NCI-H82 (cell line): Measurements from ENCODE around the gene PEPD.

Experiments
- DNase-seq: peaks from one replicate; lab custom pipeline; 2025; lab: John Stamatoyannopoulos, UW

PEPD gene

DNA sequence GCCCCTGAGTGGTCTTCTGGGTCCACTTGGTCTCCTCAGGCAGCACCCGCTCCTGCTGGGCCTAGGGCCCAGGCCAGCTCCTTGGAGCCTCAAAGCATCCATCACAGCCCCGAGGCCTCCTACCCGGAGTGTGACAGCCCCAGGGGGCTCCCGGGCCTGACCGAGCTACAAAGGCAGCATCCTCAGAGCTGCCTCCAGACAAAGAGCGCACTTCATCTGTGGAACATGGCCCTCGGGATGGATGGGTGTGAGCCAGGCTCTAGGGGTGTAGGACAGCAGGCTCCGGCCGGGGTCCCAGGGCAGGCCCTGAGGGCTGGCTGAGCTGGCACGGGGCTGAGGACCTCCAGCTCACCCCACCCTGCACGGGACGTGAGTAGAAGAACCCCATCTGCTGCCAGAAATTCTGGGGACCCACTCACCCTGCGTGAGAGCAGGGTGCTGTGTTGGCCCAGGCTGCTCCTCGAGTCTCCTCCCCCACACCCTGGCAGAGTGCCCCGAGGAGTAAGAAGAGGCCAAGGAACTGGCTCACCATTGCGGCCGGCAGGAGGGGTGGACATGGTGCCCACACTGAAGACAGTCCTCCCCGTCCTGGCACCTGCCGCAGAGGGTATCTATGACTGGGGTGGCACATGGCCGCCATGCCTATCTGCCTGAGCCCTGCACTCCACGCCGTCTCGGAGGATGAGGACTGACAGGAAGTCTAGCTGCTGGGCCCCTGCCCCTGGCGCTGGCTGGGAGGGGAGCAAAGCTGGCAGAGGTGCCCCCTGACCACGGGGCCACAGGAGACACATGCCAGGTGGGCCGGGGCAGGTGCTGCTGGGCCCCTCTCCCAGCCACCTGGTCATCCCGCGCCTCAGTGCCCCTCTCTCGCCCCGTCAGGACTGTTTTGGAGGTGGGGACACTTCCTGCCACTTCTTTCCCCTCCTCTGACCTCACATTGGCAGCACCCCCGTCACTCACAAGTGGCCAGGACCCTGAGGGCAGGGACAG lies 125.7 kb downstream of the PEPD start:
- DNase-seq, result no peak

DNA sequence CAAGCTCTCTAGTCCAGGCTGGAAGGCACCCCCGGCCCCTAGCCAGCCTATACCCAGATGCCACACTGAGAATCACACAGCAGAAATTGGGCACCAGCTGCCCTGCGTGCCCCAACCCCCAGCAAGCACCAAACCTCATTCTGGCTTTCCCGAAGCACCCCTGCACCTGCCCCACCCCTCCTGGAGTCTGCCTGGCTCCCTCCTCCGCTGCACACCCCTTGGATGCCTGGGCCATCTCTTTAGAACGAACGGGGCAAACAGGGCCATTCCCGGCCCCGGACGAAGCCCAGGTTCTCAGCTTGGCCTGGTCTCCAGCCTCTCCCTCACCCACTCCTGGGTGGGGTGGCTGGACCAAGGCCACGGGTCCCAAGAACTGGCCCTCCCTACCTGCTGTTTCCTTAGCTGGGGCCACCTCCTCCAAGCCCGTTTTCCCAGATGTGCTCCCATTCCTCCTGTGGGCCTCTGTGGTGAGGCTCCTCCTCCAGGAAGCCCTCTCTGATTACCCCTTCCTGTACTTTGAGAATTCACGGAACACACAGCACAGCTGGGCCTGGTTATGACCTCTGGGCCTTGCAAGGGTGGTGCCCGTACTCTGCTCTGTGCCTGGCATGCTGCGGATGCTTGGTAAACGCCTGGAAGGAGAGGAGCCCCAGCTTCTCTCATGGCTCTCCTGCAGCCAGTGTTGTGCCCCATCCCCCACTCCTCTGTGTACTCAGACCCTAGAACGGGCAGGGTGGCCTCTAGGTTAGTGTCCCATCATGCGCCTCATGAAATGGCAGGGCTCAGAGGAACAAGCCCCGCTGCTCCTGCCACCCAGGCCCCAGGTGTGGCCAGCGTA lies 126.6 kb downstream of the PEPD start:
- no peak for DNase-seq

DNA sequence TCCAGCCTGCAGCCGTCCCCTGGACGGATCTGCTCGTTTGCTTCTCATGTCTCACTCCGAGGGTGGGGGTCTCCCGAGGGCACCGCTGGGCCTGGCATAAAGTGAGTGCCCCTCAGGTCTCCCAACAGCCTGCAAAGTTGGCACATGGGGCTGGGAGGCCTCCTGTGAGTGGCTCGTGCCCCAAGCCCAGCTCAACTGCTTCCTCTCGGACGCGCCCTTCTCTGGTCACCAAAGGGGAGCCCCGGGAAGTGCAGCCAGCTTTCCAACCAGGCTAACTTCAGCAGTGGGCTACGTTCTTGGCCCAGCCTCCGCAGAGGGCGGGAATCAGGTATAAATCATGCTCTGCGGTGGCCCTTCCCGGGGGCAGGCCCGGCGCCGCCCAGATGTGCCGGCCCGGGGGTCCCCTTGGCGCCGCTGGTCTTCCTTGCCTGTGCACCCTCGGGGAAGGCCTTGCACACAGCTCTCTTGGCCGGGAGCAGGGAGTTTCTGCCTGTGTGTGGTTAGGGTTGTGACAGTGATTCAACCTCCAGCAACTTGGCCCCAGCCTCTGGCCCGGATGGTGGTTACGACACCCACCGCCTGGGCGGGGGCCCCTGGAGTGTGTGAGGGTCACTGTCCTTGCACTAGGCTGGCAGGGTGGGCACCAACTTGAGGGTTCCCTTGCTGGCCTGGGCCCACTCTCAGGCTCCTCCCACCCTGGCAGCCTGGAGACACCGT lies 127.4 kb downstream of the PEPD start:
- DNase-seq, result no peak

DNA sequence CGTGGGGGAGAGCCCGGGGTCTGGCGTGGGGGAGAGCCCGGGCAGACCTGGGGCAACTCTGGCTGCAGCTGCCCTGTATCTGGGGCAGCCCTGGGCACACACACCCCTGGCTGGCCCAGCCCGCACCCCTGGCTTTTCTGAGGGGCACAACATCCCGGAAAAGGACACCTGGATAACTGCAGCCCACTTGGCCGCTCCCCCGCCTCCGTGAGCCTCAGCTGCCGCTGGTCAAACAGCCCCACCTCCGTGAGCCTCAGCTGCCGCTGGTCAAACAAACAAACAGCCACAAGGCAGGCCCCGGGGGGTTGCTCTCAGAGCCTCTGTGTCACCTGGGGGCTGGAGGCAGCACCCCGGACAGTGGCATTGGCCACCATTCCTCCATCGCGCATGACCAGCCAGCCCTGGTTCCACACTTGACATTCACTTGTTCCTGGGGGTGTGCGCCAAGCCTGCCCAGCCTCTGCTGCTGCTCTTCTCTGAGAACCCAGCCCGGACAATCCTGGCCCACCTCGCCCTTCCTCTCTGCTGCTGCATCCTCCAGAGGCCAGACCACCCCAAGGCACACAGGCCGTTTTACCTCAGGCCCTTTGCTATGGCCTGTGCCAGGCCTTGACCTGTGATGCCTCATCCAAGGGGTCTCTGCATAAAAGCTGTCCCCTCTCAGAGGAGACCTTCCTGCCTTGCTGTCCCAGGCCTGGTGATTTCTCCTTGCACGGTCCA lies 128.1 kb downstream of the PEPD start:
- DNase-seq, result no peak

DNA sequence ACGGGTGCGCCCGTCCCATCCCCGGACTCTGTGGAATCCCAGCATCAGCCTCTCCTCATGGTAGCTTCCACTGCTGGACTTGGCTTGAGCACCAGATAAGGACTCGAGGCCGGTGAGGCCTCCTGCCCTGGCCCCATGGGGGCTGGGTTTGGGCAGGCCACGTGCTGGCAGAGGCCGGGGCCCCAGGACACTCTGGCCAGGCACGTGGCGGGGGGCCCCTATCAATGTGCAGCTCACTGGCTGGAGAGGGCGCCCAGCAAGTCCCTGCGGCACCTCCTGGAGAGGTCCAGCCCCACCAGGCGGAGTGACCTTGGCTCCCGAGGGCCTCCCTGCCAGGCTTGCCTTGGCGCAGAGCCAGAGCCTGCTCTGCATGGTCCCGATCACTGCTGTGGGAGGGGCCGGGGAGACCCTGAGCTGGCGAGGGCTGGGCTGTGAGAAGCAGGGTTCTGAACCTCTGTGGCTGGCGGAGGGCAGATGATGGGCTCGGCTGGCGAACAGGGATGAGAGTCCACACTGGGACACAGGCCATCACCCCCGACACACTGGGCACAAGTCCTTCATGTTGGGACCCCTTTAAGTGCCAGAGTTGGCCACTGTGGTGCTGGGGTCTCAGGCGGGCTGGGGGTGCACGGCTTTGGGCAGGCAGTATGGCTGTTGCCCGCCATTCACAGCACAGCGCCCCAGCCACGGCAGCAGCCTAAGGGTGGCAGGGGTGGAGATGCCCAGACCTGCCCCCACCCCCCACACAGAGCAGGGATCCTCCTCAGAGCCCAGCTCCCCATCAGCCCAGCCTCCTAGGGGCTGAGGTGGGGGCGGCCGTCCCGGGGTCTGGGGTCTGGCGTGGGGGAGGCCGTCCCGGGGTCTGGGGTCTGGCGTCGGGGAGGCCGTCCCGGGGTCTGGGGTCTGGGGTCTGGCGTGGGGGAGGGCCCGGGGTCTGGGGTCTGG lies 129.0 kb downstream of the PEPD start:
- no peak for DNase-seq

DNA sequence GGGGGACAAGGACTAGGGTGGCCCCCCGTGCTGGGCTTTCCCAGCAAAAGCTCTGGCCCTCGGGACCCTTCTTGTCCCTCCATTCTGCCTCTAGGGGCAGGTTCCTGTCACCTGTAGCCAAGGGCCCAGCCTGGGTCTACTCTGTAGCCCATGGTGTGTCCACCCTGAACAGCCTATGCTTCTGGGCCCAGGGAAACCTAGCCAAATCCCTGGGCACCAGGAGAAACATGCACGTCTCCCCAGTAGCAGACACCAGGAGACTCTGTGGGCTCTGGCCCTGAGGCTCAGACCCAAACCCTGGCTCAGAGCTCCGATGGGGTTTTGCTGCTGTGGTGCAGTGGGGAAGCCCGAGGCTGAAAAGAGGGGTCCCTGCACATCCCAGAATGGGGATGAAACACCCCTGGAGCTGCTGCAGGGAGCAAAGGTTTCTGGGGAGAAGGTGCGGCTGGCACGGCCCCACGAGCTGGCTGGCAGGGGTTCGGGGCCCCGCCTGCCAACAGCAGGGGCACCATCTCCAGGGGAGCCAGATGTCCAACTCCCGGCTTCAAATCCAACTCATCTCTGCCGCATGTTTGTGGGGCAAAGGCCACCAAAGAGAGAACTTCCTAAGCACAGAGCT lies 129.9 kb downstream of the PEPD start:
- no peak for DNase-seq

DNA sequence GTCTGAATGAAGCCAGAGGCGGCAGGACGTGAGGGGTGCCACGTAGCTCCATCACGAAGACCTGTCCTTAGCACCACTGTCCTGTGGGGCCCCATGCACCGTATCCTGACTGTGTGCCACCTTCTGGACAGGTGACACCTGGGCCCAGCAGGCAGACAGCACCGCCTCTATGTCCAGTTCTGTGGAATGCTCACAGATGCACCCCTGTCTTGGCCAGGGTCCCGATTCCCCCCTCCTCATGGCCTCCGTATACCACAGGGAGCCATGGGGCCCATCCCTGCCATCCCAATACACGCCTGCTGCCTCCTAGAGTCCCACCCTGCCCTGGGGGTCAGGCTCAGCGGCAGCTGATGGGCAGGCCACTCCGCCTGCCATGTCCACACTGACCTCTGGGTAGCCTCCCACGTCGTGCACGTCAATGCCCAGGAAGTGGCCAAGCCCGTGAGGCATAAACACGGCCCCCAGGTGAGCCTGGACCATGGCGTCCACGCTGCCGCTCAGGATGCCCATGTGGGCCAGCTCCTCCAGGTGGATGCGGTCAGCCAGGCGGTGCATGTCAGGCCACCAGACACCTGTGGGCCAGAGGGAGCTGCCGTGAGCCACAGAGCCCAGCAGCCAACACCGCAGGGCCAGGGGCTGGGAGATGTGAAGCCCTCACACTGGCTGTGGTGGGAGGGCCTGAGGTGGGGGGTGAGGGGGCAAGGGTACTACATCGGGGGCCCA lies 130.5 kb downstream of the PEPD start:
- DNase-seq, result no peak

DNA sequence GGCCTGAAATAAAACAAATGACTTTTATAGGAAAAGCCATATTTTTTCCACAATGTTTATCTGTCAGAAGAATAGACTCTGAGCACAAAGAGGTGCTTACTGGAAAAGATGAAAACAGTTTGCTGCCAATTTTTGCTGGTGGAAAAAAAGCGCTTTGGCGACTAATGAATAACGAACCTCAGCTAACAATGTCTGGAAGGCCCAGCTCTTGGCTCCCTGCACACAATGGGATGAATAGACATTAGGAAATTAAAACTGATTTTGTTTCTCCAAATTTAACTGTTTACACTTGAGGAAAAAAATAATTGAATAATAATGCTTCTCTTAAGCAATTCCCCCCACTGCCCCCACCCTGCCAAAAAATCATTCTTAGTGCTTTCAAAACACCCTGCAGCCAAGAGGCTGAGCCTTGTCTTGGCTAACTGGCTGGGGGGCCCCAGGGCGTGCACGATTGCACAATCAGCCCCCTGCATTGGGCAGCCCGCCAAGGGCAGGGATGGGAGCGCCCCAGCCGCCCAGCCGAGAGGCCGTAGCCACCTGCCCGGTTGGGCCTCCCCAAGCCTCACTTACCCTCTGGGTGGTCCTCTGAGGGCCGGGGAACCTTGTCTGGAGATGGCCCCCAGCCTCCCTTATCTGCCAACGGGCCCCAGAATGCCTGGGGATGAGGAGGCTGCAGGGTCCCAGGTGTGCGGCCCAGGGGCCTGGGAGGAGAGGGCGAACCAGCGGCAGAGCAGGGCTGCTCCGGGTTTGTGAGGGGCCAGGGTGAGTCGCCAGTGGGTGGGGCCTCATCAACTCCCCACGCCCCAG lies 131.3 kb downstream of the PEPD start:
- no peak for DNase-seq

DNA sequence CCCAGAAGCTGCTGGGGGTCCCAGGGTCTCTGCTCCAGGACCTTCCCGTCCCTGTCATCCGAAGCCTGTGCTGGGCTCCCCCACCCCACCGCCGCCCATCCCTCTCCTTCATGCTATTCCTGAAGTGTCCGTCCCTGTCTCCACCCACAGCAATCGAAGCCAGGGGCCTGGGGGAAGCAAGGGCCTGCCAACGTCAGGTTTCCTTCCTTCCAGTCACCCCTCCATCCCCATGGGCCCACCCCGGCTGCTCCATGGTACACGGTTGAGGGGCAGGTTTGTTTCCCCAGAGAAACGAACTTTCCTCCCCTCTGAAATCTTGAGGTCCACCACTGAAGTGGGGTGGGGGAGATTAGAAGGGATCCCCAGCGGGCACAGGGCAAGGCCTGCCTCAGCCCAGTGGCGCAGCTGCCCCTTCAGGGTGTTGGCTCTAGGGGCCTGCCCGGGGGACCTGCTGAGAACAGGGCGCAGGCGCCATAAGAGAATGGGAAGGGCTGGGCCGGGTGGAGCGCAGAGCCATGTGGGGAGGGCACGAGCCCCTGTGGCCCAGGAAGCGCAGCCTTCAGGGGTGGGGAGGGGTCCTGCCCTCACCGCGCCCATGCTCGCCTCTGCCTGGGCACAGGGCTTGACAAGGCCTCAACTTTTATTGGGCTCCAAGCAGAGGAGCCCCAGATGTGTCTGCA lies 132.0 kb downstream of the PEPD start:
- DNase-seq, result no peak

DNA sequence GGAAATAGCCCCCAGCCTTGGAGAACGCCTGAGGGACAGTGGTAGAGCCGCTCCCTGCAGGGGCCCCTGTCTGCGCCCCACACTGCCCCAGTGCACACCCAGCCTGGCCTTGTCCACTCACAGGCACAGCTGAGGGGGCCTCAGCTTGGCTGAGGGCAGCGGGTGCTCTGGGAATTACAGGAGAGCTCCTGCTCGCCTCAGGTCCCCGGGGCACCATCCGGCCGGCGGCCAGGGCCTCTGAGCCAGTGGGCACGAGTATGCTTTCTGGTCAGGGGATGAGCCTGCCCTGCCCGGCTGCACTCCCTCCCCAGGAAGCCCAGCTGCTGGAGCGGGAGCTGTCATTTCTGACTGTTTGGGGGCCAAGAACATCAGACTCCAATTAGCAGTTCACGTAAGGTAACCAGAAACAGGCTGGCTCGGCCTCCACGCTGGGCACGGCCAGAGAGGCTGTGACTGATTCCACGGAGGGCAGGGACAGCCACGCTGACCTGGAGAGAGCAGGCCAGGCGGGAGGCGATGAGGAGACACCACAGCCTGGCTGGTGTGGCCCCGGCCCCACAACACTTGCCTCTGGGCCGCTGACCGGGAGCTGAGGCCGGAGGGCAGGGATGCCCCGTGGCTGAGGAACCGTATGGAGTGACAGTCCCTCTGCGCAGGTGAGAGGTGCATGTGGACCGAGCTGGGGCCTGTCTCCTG lies 132.7 kb downstream of the PEPD start:
- DNase-seq, result no peak

DNA sequence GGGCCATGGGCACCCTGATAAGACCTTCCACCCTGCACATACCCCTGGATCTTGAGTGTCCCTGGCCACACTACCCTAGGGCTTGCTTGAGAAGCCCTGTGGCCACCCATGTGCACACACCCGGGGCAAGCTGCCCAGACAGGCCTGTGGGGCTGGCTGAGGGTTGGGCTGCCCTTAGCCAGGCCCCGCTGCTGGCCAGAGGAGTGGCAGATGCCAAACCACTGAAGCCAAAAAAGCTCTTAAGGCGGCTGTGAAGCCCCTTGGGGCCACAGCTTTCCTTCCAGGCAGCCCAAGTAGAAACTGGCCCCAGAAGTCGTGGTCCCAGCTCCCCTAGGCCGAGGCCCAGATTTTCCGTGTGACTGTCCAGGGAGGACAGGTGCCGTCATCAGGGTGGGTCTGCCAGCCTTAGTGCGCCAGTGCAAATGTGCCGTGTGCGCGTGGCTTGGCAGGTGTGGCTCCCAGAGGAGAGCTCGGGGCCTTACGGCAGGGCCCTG lies 133.3 kb downstream of the PEPD start:
- no peak for DNase-seq

DNA sequence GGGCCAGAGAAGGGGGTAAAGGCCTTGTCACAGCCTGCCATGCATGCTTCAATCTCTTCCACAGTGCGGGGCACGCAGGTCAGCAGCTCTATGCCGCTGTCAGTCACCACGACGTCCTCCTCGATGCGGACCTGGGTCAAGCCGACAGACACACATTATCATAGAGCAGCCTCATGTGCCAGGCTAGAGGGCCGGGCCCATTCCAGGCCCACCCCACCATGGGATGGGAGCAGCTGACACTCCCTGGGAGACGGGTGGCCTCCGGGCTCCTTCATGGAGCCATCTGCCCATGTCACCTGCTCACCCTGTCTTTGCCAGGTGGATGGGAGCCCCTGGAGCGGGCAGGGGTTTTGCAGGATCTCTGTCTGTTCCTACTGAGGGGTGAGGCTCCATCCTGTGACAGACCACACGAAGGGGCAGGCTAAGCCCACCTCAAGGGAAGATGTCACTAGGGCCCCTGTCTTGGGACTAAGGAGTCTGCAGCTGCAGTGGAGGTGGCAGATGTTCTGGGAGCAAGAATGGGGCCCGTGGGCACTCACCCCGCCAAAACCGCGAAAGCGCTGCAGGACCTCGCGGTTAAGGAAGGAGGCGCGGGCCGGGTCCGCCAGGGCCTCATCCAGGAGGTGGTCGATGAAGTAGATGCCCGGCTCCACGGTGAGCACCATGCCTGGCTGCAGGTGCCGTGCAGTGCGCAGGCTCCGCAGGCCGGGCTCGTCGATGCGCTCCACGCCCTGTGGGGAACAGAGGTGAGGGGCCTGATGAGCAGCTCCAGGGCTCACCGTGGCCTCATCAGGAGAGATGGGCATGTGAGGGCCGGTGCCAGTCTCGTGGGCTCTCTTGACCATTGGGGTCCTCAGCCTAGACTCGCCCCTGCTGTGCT lies 134.0 kb downstream of the PEPD start:
- DNase-seq, result no peak

DNA sequence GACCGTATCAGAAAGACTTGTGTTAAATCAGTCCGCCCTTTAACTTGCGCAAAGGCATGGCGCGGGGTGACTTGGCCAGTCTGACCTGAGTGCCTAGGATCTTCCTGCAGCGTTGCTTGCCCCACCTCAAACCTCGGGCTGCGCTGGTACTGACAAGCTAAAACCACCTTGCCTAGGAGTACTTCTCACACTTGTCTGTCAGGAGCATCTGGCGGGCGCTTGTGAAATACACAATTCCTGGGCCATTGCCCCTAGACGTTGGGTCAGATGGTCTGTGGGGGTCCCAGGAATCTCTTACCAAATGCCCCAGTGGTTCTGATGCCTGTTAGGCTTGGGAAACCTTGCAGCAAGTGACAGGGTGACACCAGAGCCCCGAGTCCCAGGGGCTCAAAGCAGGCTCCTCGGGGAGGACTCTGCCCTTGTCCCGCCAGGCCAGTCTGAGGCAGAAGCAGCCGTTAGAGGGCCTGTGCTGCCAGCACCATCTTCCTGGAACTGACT lies 135.2 kb downstream of the PEPD start:
- no peak for DNase-seq

DNA sequence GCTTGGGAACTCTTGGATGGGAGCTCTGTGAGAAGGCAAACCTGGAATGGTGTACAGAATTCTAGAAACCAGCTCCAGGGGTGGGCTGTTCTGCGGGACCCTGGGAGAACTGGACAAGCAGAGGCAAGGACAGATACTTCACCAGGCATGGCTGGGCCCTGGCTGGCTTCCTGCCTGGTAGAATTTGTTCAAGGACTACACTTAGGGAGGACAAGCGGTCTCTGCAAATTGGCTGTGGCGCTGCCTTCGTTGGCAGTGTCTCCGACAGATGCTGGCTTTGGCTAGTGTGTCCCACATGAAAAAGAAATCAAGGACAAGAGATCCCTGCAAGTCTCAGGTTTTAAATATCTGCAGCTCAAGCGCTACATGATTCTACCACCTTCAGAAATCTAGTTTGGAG lies 135.6 kb downstream of the PEPD start:
- DNase-seq, result no peak

DNA sequence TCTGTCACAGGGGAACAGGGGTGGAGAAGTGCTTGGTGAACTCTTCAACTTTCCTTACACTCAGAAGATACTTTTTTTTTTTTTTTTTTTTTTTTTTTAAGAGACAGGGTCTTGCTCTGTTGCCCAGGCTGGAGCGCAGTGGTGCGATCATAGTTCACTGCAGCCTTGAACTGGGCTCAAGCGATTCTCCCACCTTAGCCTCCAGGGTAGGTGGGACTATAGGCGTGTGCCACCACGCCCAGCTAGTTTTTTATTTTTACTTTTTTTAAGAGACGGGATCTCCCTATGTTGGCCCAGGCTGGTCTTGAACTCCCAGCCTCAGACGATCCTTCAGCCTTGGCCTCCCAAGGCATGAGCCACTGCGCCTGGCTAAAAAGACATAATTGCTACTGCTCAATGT lies 136.6 kb downstream of the PEPD start:
- DNase-seq, result no peak

DNA sequence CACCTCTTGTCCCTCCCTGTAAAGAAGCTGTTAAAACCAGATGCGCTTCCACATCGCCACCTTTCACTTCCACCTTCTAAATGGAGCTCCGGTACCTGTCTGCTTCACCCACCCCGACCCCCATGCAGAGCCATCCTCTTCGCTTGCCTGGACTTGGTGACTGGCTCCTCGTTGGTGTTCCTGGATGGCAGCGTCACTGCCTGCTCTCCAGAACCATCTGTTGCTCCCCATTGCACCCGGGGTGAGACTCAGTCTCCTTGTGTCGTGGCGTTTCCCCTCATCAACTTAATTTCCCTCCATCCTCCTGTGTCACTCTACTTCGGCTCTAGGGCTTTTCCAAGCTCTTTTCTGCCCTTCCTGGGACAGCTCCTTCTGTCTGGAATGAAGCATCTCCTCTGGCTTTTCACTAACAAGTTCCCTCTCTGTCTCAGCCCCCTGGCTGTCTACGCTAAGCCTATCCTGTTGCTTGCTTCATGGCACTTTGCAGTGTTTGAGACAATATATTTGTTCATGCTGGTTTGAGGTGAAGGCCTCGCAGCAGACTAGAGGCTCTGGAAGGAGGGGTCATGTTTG lies 137.8 kb downstream of the PEPD start:
- no peak for DNase-seq
